Astrocyte of the cerebellum (primary cell): ENCODE results near the gene BSX.

ENCODE experiments used
- DNase-seq: peaks from one replicate; pipeline ENCODE4 v3.0.0-alpha.2; 2011; ENCODE audit warnings: low read depth
- H3K4me3 ChIP-seq: 2 replicates; pipeline ENCODE4 v1.5.1; 2011; ENCODE audit warnings: mild to moderate bottlenecking, low read depth, low read length, moderate library complexity
- CTCF ChIP-seq: IDR thresholded peaks from 2 replicates; pipeline ENCODE4 v1.5.1; 2012; ENCODE audit warnings: low read length, low read depth, moderate library complexity, mild to moderate bottlenecking; ENCODE audit errors: missing control alignments
- in situ Hi-C: cut with HindIII; loops from 2 replicates; pipeline ENCODE4 v1.10.0; 2017; ENCODE audit warnings: low sequenced_read_pairs

Gene BSX

GRCh38 chr11:122981388-122982264 lies at the start of gene BSX:
Gene BSX (minus strand): TSS chr11:122981834. CDS start chr11:122981671, 163 bp downstream.
- no peak within 1 kb of the TSS for H3K4me3 ChIP-seq
- in situ Hi-C loops, result no loop called here
- peak; percentile 3 for DNase-seq
- no peak for TF ChIP-seq CTCF

GRCh38 chr11:123030517-123030916 lies 48.9 kb upstream of the BSX start:
- in situ Hi-C loops, result loop anchor here (25.0 kb wide), 1 partner anchor 93 kb away; no protein-coding TSS in a partner anchor
- TF ChIP-seq CTCF, result no peak
- no peak for DNase-seq
- no peak overlapping the region for H3K4me3 ChIP-seq

- peak; percentile 78 for TF ChIP-seq CTCF
- peak; percentile 12 for DNase-seq
- in situ Hi-C loops, result loop anchor here (10.0 kb wide), 1 partner anchor 156 kb away; no protein-coding TSS in a partner anchor
Measured at GRCh38 chr11:123020968-123021367, 39.3 kb upstream of the BSX start.

GRCh38 chr11:123018702-123019101 lies 37.1 kb upstream of the BSX start:
- TF ChIP-seq CTCF, result no peak
- H3K4me3 ChIP-seq, result no peak overlapping the region
- in situ Hi-C loops, result no loop called here
- DNase-seq, result no peak

More at GRCh38 chr11:123020968-123021367, 39.3 kb upstream of the BSX start:
- H3K4me3 ChIP-seq, result no peak overlapping the region

GRCh38 chr11:123011510-123011909 lies 29.9 kb upstream of the BSX start:
- in situ Hi-C loops, result no loop called here
- no peak overlapping the region for H3K4me3 ChIP-seq
- TF ChIP-seq CTCF, result no peak
- DNase-seq, result no peak

- no peak overlapping the region for H3K4me3 ChIP-seq
- in situ Hi-C loops, result no loop called here
- no peak for TF ChIP-seq CTCF
- no peak for DNase-seq
Measured at GRCh38 chr11:123006860-123007542, 25.4 kb upstream of the BSX start.
